Measurements from ENCODE around the gene TTC33.

DNA sequence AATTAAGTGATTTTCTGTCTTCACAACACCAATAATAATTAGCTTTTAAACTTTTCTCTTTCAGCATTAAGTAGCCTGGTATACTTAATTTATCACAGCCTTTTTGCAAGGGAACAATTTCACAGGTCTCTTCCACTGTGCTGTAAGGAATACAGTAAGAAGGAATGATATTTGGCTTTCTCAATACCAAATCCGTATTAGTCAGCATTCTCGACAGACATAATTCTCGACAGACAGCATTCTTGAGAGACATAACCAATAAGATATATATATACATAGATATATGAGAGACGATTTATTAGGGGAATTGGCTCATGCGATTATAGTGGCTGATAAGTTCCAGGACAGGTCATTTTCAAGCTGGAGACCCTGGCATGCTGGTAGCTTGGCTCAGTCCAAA is 24.4 kb upstream of the TTC33 start:
- TF ChIP-seq CEBPB (IDR thresholded peaks at IDR 0.05): no peak
- TF ChIP-seq, protein P1, sequence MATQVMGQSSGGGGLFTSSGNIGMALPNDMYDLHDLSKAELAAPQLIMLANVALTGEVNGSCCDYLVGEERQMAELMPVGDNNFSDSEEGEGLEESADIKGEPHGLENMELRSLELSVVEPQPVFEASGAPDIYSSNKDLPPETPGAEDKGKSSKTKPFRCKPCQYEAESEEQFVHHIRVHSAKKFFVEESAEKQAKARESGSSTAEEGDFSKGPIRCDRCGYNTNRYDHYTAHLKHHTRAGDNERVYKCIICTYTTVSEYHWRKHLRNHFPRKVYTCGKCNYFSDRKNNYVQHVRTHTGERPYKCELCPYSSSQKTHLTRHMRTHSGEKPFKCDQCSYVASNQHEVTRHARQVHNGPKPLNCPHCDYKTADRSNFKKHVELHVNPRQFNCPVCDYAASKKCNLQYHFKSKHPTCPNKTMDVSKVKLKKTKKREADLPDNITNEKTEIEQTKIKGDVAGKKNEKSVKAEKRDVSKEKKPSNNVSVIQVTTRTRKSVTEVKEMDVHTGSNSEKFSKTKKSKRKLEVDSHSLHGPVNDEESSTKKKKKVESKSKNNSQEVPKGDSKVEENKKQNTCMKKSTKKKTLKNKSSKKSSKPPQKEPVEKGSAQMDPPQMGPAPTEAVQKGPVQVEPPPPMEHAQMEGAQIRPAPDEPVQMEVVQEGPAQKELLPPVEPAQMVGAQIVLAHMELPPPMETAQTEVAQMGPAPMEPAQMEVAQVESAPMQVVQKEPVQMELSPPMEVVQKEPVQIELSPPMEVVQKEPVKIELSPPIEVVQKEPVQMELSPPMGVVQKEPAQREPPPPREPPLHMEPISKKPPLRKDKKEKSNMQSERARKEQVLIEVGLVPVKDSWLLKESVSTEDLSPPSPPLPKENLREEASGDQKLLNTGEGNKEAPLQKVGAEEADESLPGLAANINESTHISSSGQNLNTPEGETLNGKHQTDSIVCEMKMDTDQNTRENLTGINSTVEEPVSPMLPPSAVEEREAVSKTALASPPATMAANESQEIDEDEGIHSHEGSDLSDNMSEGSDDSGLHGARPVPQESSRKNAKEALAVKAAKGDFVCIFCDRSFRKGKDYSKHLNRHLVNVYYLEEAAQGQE (IDR thresholded peaks at IDR 0.05; ENCODE audit: low read depth): no peak
- TF ChIP-seq, protein P2, sequence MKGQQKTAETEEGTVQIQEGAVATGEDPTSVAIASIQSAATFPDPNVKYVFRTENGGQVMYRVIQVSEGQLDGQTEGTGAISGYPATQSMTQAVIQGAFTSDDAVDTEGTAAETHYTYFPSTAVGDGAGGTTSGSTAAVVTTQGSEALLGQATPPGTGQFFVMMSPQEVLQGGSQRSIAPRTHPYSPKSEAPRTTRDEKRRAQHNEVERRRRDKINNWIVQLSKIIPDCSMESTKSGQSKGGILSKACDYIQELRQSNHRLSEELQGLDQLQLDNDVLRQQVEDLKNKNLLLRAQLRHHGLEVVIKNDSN (IDR thresholded peaks at IDR 0.05): no peak
- no peak for TF ChIP-seq RAD21 (IDR thresholded peaks at IDR 0.05; ENCODE audit: low read depth)
- no peak for TF ChIP-seq EP300 (IDR thresholded peaks at IDR 0.05; ENCODE audit: borderline replicate concordance)
- TF ChIP-seq, protein P3, sequence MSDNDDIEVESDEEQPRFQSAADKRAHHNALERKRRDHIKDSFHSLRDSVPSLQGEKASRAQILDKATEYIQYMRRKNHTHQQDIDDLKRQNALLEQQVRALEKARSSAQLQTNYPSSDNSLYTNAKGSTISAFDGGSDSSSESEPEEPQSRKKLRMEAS (IDR thresholded peaks at IDR 0.05): no peak
- no peak for TF ChIP-seq YY1 (IDR thresholded peaks at IDR 0.05; ENCODE audit: low read depth)
- TF ChIP-seq TAF1 (IDR thresholded peaks at IDR 0.05; ENCODE audit: low read depth): no peak
- TF ChIP-seq FOXM1 (IDR thresholded peaks at IDR 0.05; ENCODE audit: borderline replicate concordance, low read depth): no peak
- TF ChIP-seq NFIC (IDR thresholded peaks at IDR 0.05): no peak
